Thoracic aorta (tissue), 2 donors: ENCODE data around the gene WFDC10A. TPM values are rescaled to one million over a fixed set of nuclear protein-coding genes. Genes with fewer than 3 reads are reported as not detected.
"Not testable (repeated sequence)": the region's sequence is repeated elsewhere in the genome, so short reads cannot be mapped to it uniquely, and the experiment has no call there.

Source experiments
- ATAC-seq: fragments of 150-250 bp; one replicate; pipeline ENCODE4 v1.8.0; 2017; ENCODE audit warnings: low read depth; ENCODE audit not compliant: insufficient number of reproducible peaks, low FRiP score
- DNase-seq: peaks from one replicate; pipeline ENCODE4 v3.0.0-alpha.2; 2020; ENCODE audit warnings: low spot score
- H3K27ac ChIP-seq, 2 donors: fragments of 200-600 bp; sonication (generic); 1 replicate in 1 of 2; 2 replicates in 1 of 2; pipeline ENCODE4 v1.5.1; 2016; ENCODE audit warnings: mild to moderate bottlenecking in 2 of 2, moderate library complexity in 2 of 2
- H3K27me3 ChIP-seq: fragments of 200-600 bp; sonication (generic); replicated peaks from 2 replicates; pipeline ENCODE4 v1.6.0; 2016; ENCODE audit warnings: mild to moderate bottlenecking; ENCODE audit not compliant: insufficient read depth
- H3K36me3 ChIP-seq: fragments of 200-600 bp; sonication (generic); one replicate; pipeline ENCODE4 v1.5.1; 2016
- H3K4me1 ChIP-seq, 2 donors: fragments of 200-600 bp; sonication (generic); 1 replicate in 1 of 2; 2 replicates in 1 of 2; pipeline versions ENCODE4 v1.5.1 to v1.6.0; 2016; ENCODE audit warnings: low read depth in 2 of 2, mild to moderate bottlenecking in 1 of 2; ENCODE audit not compliant: control insufficient read depth in 1 of 2
- H3K4me3 ChIP-seq: fragments of 200-600 bp; sonication (generic); 2 replicates; pipeline ENCODE4 v1.5.1; 2016; ENCODE audit warnings: mild to moderate bottlenecking
- H3K9me3 ChIP-seq: fragments of 200-600 bp; sonication (generic); 2 replicates; pipeline ENCODE4 v1.5.1; 2016
- total RNA-seq, 2 donors: library from RNA; depleted of rRNA; stranded (reverse); fragments of >200 nt; gene quantifications; one replicate each; pipeline versions ENCODE4 v1.1.0 to v1.2.3, GENCODE V29; 2016
- TF ChIP-seq, protein P1 (sequence below): fragments of 200-600 bp; sonication (generic); IDR thresholded peaks from one replicate; pipeline ENCODE4 v1.5.1; 2019; ENCODE audit warnings: antibody characterized with exemption

The WFDC10A gene
- total RNA-seq, 2 donors from 2014 or later: not detected

DNA sequence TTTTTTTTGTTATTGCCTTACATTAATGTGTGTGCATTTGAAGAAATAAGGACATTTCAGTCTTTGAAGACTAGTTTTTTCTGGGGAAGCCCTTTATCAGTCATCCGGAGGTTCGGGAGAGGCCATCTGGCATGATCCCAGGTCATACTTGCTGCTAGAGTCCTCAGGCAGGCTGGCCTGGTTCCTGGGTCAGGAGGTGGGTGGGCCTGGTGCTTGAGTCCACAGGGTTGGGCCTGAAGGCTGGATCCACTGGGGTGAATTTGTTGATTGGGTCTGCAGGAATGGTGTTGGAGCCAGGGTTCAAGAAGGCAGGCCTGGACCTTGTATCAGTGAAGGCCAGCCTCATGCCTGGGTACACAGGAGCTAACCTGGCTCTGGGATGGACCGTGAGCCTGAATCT, 17.3 kb downstream of the WFDC10A start:
- Histone ChIP-seq H3K27ac (no peak overlapping the region), H3K27me3 (no peaks in the 10 kb centered on the region), H3K4me1 (no peaks in the 10 kb centered on the region), H3K4me3 (no peak overlapping the region), H3K36me3 (no peaks in the 10 kb centered on the region), H3K9me3 (no peaks in the 10 kb centered on the region)
- DNase-seq (no peak), ATAC-seq (no peak)
- TF ChIP-seq, protein P1, sequence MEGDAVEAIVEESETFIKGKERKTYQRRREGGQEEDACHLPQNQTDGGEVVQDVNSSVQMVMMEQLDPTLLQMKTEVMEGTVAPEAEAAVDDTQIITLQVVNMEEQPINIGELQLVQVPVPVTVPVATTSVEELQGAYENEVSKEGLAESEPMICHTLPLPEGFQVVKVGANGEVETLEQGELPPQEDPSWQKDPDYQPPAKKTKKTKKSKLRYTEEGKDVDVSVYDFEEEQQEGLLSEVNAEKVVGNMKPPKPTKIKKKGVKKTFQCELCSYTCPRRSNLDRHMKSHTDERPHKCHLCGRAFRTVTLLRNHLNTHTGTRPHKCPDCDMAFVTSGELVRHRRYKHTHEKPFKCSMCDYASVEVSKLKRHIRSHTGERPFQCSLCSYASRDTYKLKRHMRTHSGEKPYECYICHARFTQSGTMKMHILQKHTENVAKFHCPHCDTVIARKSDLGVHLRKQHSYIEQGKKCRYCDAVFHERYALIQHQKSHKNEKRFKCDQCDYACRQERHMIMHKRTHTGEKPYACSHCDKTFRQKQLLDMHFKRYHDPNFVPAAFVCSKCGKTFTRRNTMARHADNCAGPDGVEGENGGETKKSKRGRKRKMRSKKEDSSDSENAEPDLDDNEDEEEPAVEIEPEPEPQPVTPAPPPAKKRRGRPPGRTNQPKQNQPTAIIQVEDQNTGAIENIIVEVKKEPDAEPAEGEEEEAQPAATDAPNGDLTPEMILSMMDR: no peak

DNA sequence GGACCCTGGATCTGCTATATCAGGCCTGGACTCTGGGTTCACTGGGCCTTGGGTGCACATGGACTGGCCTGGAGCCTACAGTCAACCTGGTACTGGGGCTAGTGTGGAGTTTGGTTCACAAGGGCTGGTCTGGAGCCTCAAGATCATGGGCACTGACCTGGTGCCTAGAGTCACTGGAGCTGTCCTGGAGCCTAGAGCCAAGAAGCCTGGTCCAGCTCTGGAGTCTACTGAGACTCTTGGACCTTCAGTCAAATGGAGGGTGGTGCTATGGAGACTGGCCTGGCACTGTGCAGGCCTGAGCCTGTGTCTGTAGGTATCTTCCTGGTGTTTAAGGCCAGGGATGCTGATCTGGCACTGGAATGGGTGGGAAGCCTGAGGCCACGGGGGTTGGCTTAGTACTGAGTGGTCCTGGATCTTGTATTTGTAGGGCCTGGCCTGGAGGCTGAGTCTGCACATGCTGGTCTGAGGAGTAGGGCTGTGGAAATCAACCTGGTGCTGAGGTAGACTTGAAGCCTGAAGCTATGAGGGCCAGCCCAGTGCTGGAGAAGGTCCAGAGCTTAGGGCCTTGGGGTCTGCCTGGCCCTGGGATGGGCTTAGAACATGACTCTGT, 18.0 kb downstream of the WFDC10A start:
- H3K4me1 ChIP-seq: no peaks in the 10 kb centered on the region
- TF ChIP-seq, protein P1: no peak
- ATAC-seq (no peak), DNase-seq (no peak)
- no peaks in the 10 kb centered on the region for H3K9me3 ChIP-seq
- no peak overlapping the region for H3K4me3 ChIP-seq
- H3K27me3 ChIP-seq: no peaks in the 10 kb centered on the region
- no peak overlapping the region for H3K27ac ChIP-seq
- H3K36me3 ChIP-seq: no peaks in the 10 kb centered on the region

DNA sequence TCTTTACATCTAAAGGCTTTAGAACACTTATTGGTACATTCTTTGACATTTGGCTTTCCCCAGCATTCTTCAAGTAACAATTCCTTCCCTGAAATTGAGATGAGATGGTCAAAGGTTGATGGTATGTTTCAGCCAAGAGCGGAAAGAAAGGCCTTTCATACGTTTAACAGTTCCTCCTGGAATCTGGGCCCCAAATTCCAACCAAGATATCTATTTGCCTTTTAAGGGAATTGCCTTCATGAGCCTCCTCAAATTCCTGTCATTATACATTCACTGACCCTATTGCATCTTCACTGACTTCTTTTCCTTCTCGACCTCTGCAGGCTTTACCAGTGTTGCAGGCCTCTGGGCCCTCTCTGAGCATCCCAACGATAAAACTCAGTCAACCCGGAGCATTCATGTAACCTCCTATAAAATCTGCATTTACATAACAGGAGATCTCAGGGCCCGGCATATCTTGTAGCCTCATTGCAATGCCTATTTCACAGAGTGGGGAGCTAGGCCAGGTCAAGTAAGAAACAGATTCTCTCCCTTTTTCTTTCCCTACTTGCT, 19.8 kb downstream of the WFDC10A start:
- ATAC-seq: no peak
- H3K4me3 ChIP-seq: no peak overlapping the region
- no peaks in the 10 kb centered on the region for H3K9me3 ChIP-seq
- no peaks in the 10 kb centered on the region for H3K36me3 ChIP-seq
- no peaks in the 10 kb centered on the region for H3K27me3 ChIP-seq
- DNase-seq: no peak
- no peak overlapping the region for H3K27ac ChIP-seq
- TF ChIP-seq, protein P1: no peak
- H3K4me1 ChIP-seq: no peaks in the 10 kb centered on the region

DNA sequence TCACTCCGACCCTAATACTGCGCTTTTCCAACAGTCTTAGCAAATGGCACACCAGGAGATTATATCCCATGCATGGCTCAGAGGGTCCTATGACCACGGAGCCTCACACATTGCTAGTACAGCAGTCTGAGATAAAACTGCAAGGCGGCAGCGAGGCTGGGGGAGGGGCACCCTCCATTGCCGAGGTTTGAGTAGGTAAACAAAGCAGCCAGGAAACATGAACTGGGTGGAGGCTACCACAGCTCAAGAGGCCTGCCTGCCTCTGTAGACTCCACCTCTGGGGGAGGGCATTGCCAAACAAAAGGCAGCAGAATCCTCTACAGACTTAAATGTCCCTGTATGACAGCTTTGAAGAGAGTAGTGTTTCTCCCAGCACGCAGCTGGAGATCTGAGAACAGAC, 22.2 kb downstream of the WFDC10A start:
- not testable (repeated sequence) for ATAC-seq, H3K9me3 ChIP-seq, H3K27me3 ChIP-seq, H3K4me3 ChIP-seq, DNase-seq, H3K4me1 ChIP-seq, H3K27ac ChIP-seq, H3K36me3 ChIP-seq

DNA sequence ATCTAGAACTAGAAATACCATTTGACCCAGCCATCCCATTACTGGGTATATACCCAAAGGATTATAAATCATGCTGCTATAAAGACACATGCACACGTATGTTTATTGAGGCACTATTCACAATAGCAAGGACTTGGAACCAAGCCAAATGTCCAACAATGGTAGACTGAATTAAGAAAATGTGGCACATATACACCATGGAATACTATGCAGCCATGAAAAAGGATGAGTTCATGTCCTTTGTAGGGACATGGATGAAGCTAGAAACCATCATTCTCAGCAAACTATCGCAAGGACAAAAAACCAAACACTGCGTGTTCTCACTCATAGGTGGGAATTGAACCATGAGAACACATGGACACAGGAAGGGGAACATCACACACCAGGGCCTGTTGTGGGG, 27.5 kb downstream of the WFDC10A start:
- H3K4me1 ChIP-seq, H3K9me3 ChIP-seq, DNase-seq, H3K36me3 ChIP-seq, ATAC-seq, H3K27me3 ChIP-seq, H3K27ac ChIP-seq, H3K4me3 ChIP-seq: not testable (repeated sequence)

DNA sequence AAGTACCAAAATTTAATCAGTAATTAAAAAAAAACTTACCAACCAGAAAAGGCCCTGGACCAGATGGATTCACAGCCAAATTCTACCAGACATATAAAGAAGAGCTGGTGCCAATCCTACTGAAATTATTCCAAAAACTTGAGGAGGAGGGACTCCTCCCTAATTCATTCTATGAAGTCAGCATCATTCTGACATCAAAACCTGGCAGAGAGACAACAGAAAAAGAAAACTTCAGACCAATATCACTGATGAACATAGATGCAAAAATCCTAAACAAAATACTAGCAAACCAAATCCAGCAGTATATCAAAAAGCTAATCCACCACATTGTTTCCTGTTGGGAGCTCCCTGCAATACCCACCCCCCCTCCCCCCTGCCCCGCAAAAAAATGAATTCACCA, 40.6 kb downstream of the WFDC10A start, which contains the start of gene WFDC11:
Gene WFDC11, minus strand, starts transcription at position 101 of the 400 bp plus-strand sequence. CDS start 19,639 bp downstream, outside the sequence.
- Histone ChIP-seq H3K27ac (no peak within 1 kb of the TSS), H3K36me3 (no peaks in the 10 kb centered on the region), H3K4me1 (no peaks in the 10 kb centered on the region), H3K27me3 (no peaks in the 10 kb centered on the region), H3K9me3 (peaks cover 6% of the 10 kb centered on the region), H3K4me3 (no peak within 1 kb of the TSS)
- no peak for DNase-seq
- TF ChIP-seq, protein P1: no peak
- ATAC-seq: no peak
